ENCODE measurements around the gene HK1. TPM values are rescaled to one million over a fixed set of nuclear protein-coding genes. Genes with fewer than 3 reads are reported as not detected.

HK1 gene
- total and polyA plus RNA-seq, 2 of the 4 experiments (the other 2 are of a cell fraction), result 53.7 to 90.5 TPM

- TF ChIP-seq SMC3 (IDR thresholded peaks at IDR 0.05; ENCODE audit: low read depth, low read length), result no peak
- no peak for TF ChIP-seq MAZ (IDR thresholded peaks at IDR 0.05; ENCODE audit: borderline replicate concordance, low read depth, low read length)
Measured at GRCh38 chr10:69327463-69328379, 49.4 kb downstream of the HK1 start (continued).

- Histone ChIP-seq H3K79me1 (ENCODE audit: low read depth in 1 of 2, low read length in 2 of 2) (peaks cover 29 to 79% of the 10 kb centered on the region in 2 experiments), H2BK15ac (ENCODE audit: low read depth, low read length) (peak overlapping the region; percentile 5; the same call in 1 of the 3 replicates), H3K4ac (ENCODE audit: low read depth, low read length) (peak overlapping the region; percentile 81), H3K27ac (ENCODE audit: insufficient read depth, low read length) (peak overlapping the region; percentile 49), H3K4me3 (ENCODE audit: insufficient read depth, low read depth, low read length) (no peak overlapping the region), H4K8ac (ENCODE audit: low read depth in 2 of 2, low read length in 2 of 2) (peak overlapping the region; percentile 15 to 74; a peak in 2 of 4 replicates), H3K9ac (ENCODE audit: low read depth, low read length) (no peak overlapping the region), H2AK9ac (replicated peaks; ENCODE audit: low read depth, low read length, poor library complexity) (peak overlapping the region; percentile 57), H3K36me3 (ENCODE audit: control insufficient read depth, insufficient read depth, low read length) (peaks cover 2% of the 10 kb centered on the region), H2BK5ac (ENCODE audit: low read depth, low read length, poor library complexity, severe bottlenecking) (peak overlapping the region; percentile 4), H2BK120ac (ENCODE audit: low read depth, low read length) (peak overlapping the region; percentile 66; the same call in 1 of the 2 replicates), H3K56ac (ENCODE audit: extremely low read depth, insufficient read depth, low read length) (peak overlapping the region; percentile 50), H3K9me3 (ENCODE audit: control insufficient read depth, insufficient read depth, low read length) (no peaks in the 10 kb centered on the region), H2BK20ac (ENCODE audit: low read depth, low read length) (peak overlapping the region; percentile 50; the same call in 1 of the 2 replicates), H3K27me3 (ENCODE audit: control insufficient read depth, insufficient read depth, low read length) (no peaks in the 10 kb centered on the region), H2AK5ac (ENCODE audit: low read depth, low read length) (peak overlapping the region; percentile 95; the same call in 1 of the 2 replicates), H4K5ac (ENCODE audit: low read depth, low read length) (peak overlapping the region; percentile 71), H2AFZ (replicated peaks; ENCODE audit: low read length, poor library complexity) (peak overlapping the region; percentile 71), H3K14ac (replicated peaks; ENCODE audit: low read depth, low read length) (peak overlapping the region; percentile 92), H3K18ac (ENCODE audit: low read depth, low read length) (peak overlapping the region; percentile 42; the same call in 1 of the 2 replicates), H3K23ac (ENCODE audit: low read depth, low read length) (peak overlapping the region; percentile 86), H4K20me1 (ENCODE audit: insufficient read depth, low read length) (peaks cover 64% of the 10 kb centered on the region), H3K4me1 (ENCODE audit: control insufficient read depth, insufficient read depth, low read length) (peaks cover 10% of the 10 kb centered on the region), H3K9me1 (ENCODE audit: insufficient read depth, low read length) (peaks cover 37% of the 10 kb centered on the region), H3K4me2 (ENCODE audit: low read depth, low read length) (peak overlapping the region; percentile 80; the same call in 1 of the 2 replicates), H4K91ac (ENCODE audit: insufficient read depth, low read depth, low read length) (peak overlapping the region; percentile 82)
- dilution Hi-C loops (cut with HindIII; ENCODE audit: low sequenced_read_pairs, unreplicated experiment) (no loop called here), intact Hi-C loops (cut with micrococcal nuclease) (no loop called here), in situ Hi-C loops (cut with MboI; ENCODE audit: low sequenced_read_pairs) (no loop called here)
- DNase-seq, result no peak
- no TSS peak for BruUV-seq (replicated peaks)
- peak; percentile 33 for ATAC-seq (ENCODE audit: low read depth)
- ChIA-PET CTCF (no interaction called here), POLR2A (ENCODE audit: unreplicated experiment) (no interaction called here)
- WGBS, 2 experiments (ENCODE audit: extremely low coverage in 2 of 2, insufficient read length in 1 of 2), result 100% methylated on average over 1 of the region's 8 CpGs; no CpG with 5 or more reads in 1 of the 2 experiments
- TF ChIP-seq, protein P1, sequence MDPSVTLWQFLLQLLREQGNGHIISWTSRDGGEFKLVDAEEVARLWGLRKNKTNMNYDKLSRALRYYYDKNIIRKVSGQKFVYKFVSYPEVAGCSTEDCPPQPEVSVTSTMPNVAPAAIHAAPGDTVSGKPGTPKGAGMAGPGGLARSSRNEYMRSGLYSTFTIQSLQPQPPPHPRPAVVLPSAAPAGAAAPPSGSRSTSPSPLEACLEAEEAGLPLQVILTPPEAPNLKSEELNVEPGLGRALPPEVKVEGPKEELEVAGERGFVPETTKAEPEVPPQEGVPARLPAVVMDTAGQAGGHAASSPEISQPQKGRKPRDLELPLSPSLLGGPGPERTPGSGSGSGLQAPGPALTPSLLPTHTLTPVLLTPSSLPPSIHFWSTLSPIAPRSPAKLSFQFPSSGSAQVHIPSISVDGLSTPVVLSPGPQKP (IDR thresholded peaks at IDR 0.05; ENCODE audit: borderline replicate concordance, low read depth, low read length), result no peak
- TF ChIP-seq CEBPB (IDR thresholded peaks at IDR 0.05; ENCODE audit: low read depth, low read length), result no peak
- TF ChIP-seq SMC3 (IDR thresholded peaks at IDR 0.05; ENCODE audit: low read depth, low read length), result no peak
- no peak for TF ChIP-seq FOS (IDR thresholded peaks at IDR 0.05; ENCODE audit: low read depth, low read length)
- TF ChIP-seq RCOR1 (IDR thresholded peaks at IDR 0.05; ENCODE audit: insufficient replicate concordance, low read length), result no peak
- no peak for TF ChIP-seq USF2 (IDR thresholded peaks at IDR 0.05; ENCODE audit: low read depth, low read length)
- no peak for TF ChIP-seq NFE2L2 (IDR thresholded peaks at IDR 0.05; ENCODE audit: low read depth, low read length)
- TF ChIP-seq CHD1 (IDR thresholded peaks at IDR 0.05; ENCODE audit: low read depth, low read length), result no peak
- TF ChIP-seq, protein P2, sequence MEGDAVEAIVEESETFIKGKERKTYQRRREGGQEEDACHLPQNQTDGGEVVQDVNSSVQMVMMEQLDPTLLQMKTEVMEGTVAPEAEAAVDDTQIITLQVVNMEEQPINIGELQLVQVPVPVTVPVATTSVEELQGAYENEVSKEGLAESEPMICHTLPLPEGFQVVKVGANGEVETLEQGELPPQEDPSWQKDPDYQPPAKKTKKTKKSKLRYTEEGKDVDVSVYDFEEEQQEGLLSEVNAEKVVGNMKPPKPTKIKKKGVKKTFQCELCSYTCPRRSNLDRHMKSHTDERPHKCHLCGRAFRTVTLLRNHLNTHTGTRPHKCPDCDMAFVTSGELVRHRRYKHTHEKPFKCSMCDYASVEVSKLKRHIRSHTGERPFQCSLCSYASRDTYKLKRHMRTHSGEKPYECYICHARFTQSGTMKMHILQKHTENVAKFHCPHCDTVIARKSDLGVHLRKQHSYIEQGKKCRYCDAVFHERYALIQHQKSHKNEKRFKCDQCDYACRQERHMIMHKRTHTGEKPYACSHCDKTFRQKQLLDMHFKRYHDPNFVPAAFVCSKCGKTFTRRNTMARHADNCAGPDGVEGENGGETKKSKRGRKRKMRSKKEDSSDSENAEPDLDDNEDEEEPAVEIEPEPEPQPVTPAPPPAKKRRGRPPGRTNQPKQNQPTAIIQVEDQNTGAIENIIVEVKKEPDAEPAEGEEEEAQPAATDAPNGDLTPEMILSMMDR (conservative IDR thresholded peaks at IDR 0.05; ENCODE audit: low read depth, low read length), result no peak
- TF ChIP-seq MAFK (IDR thresholded peaks at IDR 0.05; ENCODE audit: low read depth, low read length), result no peak
Measured at GRCh38 chr10:69328380-69328735, 50.1 kb downstream of the HK1 start.
